Muscle layer of duodenum (tissue), 2 donors: ENCODE measurements around the gene RAD54L2.

Experiments
- H3K27ac ChIP-seq: one replicate; pipeline ENCODE4 v1.7.0; 2013; ENCODE audit warnings: mild to moderate bottlenecking, low read length
- H3K27me3 ChIP-seq: one replicate; pipeline ENCODE4 v1.7.0; 2013; ENCODE audit warnings: low read depth, mild to moderate bottlenecking, control low read depth, low read length
- H3K36me3 ChIP-seq, 2 donors: one replicate each; pipeline ENCODE4 v1.7.0; 2013; ENCODE audit warnings: low read length in 2 of 2, control low read depth in 1 of 2, mild to moderate bottlenecking in 1 of 2; ENCODE audit not compliant: insufficient read depth in 2 of 2, control insufficient read depth in 1 of 2
- H3K4me1 ChIP-seq, 2 donors: one replicate each; pipeline ENCODE4 v1.7.0; 2013; ENCODE audit warnings: low read length in 2 of 2, mild to moderate bottlenecking in 2 of 2, control low read depth in 1 of 2, moderate library complexity in 1 of 2; ENCODE audit not compliant: insufficient read depth in 2 of 2, control insufficient read depth in 1 of 2
- H3K4me3 ChIP-seq, 2 donors: one replicate each; pipeline ENCODE4 v1.7.0; 2013; ENCODE audit warnings: low read length in 2 of 2, low read depth in 1 of 2, mild to moderate bottlenecking in 1 of 2
- H3K9me3 ChIP-seq, 2 donors: one replicate each; pipeline ENCODE4 v1.7.0; 2013; ENCODE audit warnings: low read length in 2 of 2, control low read depth in 1 of 2, mild to moderate bottlenecking in 1 of 2; ENCODE audit not compliant: control insufficient read depth in 1 of 2
- donor health status: healthy.

Gene RAD54L2

GRCh38 chr3:51585197-51585596, 46.7 kb downstream of the RAD54L2 start:
- Histone ChIP-seq H3K27ac (no peak overlapping the region), H3K4me3 (no peak overlapping the region)

DNA sequence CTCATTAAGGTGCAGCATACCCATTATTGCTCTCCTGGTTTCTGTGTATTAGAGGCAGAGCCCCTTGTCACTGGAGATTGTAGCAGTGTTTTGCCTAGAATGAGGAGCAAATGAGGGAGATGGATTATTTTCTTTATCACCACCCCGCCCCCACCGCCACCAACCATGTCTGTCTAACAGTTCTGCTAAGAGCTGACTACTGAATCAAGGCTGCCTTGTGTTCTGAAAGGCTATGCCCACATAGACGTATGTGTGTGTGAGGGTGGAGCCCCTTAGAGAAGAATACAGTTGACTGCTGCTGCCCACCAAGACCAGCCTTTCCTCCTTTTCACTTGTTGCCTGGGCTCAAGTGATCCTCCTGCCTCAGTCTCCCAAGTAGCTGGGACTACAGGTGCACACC, 47.4 kb downstream of the RAD54L2 start:
- H3K27me3 ChIP-seq, result no peaks in the 10 kb centered on the region
- peaks cover 0 to 8% of the 10 kb centered on the region in 2 donors for H3K4me1 ChIP-seq
- no peak overlapping the region for H3K27ac ChIP-seq

More at GRCh38 chr3:51585197-51585596, 46.7 kb downstream of the RAD54L2 start:
- Histone ChIP-seq H3K9me3 (no peaks in the 10 kb centered on the region), H3K4me1 (peaks cover 0 to 8% of the 10 kb centered on the region in 2 donors), H3K36me3 (peaks cover 1 to 2% of the 10 kb centered on the region in 2 donors), H3K27me3 (no peaks in the 10 kb centered on the region)

More for the DNA sequence above, 47.4 kb downstream of the RAD54L2 start:
- peaks cover 3 to 7% of the 10 kb centered on the region in 2 donors for H3K36me3 ChIP-seq
- H3K4me3 ChIP-seq, result no peak overlapping the region
- no peaks in the 10 kb centered on the region for H3K9me3 ChIP-seq
